GM12865 (cell line): ENCODE results near the gene GJC2.

Experiments used
- DNase-seq: peaks from one replicate; pipeline ENCODE4 v3.0.0; 2010; ENCODE audit warnings: low read depth
- H3K4me3 ChIP-seq: 2 replicates; pipeline ENCODE4 v1.5.1; 2011; ENCODE audit warnings: mild to moderate bottlenecking, low read depth, low read length, control low read depth
- TF ChIP-seq, protein P1 (sequence below): IDR thresholded peaks from 2 replicates; pipeline ENCODE4 v1.5.1; 2011; ENCODE audit warnings: low read length, control low read depth, low read depth, inconsistent platforms; ENCODE audit not compliant: insufficient read depth; ENCODE audit errors: missing control alignments

GJC2 gene

DNA sequence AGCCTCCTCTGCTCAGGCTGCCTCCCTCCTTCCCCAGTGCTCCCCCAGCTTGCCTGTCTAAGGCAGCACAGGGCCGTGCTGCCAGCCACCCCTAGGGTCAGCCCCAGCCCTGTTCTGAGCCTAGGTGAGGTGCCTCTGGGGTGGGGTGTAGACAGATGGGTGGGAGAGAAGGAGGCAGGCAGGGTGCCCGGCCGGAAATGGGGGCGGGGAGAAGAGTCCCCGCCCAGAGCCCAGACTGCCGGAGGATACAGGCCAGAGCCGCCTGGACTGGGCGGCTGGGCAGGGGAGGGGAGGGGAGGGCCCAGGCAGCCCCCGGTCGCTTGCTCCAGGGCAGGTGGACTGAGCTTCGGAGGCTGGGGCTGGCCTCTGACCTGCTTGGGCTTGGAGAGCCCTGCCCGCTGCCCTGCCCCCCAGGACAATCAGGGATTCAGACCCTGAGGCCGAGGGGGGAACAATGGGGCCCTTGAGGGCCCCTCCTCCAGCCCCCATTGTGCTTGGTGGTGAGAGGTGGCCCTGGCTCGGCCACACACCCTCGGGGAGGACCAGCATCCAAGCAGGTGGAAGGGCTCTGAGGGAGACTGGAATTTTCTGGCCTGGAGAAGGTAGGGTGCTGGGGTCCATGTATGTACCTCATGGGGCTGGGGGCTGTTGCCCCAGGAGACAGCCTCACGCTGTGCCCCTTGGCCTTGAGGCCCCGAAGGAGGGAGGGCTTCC lies at the start of gene GJC2:
GJC2 (plus strand) TSS at position 525 of the 714 bp plus-strand sequence. CDS start 7,829 bp downstream, outside the sequence.
- no peak within 1 kb of the TSS for H3K4me3 ChIP-seq
- no peak for DNase-seq
- TF ChIP-seq, protein P1, sequence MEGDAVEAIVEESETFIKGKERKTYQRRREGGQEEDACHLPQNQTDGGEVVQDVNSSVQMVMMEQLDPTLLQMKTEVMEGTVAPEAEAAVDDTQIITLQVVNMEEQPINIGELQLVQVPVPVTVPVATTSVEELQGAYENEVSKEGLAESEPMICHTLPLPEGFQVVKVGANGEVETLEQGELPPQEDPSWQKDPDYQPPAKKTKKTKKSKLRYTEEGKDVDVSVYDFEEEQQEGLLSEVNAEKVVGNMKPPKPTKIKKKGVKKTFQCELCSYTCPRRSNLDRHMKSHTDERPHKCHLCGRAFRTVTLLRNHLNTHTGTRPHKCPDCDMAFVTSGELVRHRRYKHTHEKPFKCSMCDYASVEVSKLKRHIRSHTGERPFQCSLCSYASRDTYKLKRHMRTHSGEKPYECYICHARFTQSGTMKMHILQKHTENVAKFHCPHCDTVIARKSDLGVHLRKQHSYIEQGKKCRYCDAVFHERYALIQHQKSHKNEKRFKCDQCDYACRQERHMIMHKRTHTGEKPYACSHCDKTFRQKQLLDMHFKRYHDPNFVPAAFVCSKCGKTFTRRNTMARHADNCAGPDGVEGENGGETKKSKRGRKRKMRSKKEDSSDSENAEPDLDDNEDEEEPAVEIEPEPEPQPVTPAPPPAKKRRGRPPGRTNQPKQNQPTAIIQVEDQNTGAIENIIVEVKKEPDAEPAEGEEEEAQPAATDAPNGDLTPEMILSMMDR, result no peak

DNA sequence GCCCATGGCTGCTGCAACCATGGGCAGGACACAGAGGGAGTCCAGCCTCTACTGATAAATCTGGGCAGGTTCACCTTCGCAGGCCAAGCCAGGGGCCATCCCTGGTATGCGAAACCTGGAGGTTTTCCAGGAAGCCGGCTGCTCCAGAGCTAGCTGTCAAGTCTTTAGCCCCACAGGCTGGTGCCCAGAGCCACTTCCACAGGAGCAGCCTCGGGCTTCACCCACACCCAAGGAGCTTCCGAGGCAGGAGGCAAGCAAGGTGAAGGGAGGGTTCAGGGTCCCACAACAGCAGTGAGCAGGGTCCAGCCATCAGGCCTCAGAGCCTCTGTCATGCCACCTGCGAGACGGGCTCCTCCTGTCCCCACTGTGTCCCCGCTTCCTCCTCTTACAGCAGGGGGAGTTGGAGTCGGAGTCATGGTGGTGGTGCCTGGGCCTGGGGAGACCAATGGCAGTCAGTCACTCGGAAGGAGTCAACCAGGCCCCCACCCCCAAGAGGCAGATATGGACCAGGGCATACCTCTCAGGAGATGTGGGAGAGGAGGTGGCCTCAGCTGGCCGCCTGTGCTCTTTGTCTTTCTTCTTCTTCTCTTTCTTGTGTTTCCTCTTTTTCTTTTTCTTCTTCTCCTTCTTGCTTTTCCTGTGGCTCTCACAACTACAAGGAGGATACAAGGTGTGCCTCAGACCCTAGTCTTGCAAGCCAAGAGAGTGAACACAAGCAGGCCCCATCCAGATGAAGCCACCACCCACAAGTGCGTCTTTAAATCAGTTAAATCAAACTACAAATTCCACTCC lies 48.7 kb upstream of the GJC2 start:
- TF ChIP-seq, protein P1, result no peak
- DNase-seq, result no peak
- no peak overlapping the region for H3K4me3 ChIP-seq

DNA sequence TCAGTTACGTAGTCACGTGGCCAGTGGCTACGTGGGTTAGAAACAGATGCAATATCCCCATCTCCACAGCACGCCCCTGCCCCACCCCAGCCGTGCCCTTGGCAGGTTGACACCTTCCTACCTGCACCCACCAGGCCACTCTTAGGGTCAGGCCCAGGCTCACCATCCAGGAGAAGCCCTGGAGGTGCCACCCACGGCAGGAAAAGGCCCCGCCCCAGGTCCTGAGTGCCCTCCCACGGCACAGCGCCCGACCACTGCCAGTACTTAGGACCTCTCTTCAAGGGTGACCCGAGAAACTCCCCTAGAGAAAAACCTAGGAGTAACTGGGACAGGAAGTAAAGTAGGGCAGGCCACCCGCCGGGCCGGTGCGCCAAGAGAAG lies 48.1 kb upstream of the GJC2 start:
- H3K4me3 ChIP-seq, result peak overlapping the region; percentile 84
- DNase-seq, result no peak
- TF ChIP-seq, protein P1, result no peak

DNA sequence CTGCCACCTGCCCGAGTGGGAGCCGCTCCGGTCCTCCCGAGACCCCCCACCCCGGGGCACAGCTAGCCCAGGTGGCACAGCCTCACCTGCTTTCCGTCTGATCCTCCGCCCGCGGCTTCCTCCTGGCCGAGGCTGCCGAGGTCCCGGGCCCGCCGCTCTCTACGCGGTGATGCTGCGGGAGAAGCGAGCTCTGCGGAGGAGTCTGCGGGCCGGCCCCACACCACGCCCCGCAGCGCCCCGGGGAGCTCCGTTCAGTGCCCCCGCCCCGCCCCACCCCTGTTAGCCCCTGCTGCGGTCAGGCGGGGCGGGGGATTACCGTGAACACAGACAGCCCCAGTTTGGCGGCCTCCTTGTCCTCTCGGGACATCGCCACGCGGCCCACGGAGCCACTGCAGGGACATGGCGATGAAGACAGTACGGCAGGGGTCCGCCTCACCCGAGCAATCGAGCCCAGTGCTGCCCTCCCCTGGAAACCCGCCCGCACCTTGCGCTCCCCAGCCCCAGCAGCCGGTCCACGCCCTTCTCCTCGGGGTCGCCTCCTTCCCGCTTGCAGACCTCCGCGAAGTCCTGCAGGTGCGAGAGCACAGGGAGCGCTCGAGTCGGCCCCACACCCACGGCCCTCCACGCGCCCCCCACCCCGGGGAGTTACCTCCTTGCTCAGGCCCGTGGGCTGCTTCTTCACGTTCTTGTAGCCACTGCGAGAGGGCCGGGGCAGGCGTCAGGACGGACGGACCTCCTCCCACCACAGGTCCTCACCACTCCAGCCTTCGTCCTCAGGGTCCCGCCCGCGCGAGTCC lies 47.5 kb upstream of the GJC2 start:
- DNase-seq, result peak; percentile 60
- peak overlapping the region; percentile 84 for H3K4me3 ChIP-seq
- TF ChIP-seq, protein P1, result peak; percentile 21

DNA sequence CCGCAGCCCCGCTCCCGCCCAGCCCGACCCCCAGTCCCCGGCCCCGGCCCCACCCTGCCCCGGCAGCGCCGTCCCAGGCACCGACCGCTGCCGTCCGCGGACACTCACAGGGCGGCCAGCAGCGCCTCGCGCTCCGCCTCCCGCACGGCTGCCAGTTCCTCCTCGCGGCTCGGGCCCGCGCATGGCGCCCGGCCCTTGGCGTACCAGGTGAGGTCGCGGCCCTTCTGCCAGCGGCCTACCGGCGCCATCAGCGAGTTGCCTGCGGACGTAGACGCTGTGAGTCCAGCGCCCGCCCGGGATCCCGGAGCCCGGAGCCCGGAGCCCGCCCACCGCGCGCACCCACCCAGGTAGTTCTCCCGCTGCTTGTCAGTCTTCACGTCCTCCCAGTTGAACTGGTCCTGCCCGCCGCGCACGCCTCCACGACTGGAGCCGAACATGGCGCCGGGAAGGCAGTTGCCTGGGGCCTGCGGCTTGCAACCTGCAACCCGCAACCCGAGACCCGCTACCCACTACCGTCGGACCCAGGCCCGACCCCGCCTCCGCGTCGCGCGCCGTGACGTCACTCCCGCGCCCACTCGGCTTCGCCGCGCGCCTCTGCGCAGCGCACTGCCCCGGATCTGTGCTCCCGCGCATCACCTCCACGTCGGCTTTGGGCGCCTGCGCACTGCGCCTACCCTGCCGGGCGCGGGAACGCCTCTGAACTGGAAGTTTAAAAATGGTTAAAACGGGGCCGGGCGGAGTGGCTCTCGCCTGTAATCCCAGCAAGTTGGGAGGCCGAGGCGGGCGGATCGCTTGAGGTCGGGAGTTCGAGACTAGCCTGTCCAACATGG lies 46.7 kb upstream of the GJC2 start, which contains the start of gene C1orf35:
C1orf35 (minus strand) TSS at position 535 of the 830 bp plus-strand sequence; CDS start at position 437, 98 bp downstream.
- peak within 1 kb of the TSS; percentile 84 for H3K4me3 ChIP-seq
- DNase-seq, result peak; percentile 94
- TF ChIP-seq, protein P1, result no peak
